GM12801 (cell line): ENCODE measurements around the gene FASN.

Experiments
- TF ChIP-seq, protein P1 (sequence below): IDR thresholded peaks from one replicate; pipeline ENCODE4 v1.5.1; 2011; ENCODE audit warnings: control low read depth; ENCODE audit not compliant: insufficient read length; ENCODE audit errors: extremely low read depth

Gene FASN

DNA sequence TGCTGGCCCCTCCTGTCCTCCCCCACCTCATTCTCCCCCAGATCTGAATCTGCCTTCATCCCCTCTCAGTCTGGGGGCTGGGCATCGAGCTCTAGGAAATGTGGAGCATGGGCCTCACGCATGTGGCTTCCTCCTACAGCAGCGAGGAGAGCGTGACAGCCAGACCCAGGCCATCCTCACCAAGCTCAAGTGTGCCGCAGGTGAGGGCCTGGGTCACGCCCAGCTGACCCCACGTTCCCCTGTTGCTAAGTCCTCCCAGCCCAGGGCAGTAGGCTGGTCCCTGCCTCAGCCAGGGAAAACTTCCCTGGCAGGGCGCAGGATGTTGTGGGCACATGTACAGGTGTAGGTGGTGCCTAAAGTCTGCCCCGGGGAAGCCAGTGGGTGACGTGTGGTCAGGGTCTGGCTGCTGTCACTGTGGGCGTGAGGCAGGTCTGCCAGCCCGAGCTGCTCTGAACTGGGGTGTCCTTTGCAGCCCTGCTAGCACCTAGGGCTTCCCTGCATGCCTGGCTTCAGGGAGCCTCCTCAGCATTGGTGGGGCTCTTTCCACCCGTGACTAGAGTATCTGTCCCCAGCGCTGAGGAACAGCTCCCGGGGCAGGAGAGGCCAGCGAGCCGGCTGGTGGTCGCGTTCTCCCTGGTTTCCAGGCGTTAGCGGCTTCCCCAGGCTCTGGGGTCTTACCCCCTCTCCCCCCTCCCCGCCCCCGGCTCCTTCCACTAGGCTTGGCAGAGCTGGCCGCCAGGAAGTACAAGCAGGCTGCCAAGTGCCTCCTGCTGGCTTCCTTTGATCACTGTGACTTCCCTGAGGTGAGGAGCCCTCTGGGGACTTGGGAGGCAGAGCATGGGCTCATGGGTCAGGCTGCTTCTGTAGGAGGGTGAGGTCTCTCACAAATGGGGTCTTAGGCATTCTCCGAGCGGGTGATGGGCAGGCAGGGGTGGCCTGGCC is 42.7 kb downstream of the FASN start:
- TF ChIP-seq, protein P1, sequence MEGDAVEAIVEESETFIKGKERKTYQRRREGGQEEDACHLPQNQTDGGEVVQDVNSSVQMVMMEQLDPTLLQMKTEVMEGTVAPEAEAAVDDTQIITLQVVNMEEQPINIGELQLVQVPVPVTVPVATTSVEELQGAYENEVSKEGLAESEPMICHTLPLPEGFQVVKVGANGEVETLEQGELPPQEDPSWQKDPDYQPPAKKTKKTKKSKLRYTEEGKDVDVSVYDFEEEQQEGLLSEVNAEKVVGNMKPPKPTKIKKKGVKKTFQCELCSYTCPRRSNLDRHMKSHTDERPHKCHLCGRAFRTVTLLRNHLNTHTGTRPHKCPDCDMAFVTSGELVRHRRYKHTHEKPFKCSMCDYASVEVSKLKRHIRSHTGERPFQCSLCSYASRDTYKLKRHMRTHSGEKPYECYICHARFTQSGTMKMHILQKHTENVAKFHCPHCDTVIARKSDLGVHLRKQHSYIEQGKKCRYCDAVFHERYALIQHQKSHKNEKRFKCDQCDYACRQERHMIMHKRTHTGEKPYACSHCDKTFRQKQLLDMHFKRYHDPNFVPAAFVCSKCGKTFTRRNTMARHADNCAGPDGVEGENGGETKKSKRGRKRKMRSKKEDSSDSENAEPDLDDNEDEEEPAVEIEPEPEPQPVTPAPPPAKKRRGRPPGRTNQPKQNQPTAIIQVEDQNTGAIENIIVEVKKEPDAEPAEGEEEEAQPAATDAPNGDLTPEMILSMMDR: no peak

DNA sequence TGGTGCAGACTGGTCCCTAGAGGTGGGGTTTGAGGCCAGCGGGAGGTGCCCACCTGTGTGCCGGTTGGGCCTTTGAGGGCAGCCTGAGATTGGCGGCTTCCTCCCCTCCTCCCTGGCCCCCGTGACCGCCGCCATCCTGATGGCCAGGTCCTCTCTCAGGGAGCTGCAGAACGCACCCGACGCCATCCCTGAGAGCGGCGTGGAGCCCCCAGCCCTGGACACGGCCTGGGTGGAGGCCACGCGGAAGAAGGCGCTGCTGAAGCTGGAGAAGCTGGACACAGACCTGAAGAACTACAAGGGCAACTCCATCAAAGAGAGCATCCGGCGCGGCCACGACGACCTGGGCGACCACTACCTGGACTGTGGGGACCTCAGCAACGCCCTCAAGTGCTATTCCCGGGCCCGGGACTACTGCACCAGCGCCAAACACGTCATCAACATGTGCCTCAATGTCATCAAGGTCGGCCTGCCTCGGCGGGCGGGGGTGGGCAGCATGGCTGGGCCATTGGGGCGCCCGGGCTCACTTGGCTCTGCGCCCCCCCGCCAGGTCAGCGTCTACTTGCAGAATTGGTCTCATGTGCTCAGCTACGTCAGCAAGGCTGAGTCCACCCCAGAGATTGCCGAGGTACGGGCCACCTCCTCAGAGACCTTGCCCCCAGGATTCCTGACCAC is 43.5 kb downstream of the FASN start:
- TF ChIP-seq, protein P1: no peak

DNA sequence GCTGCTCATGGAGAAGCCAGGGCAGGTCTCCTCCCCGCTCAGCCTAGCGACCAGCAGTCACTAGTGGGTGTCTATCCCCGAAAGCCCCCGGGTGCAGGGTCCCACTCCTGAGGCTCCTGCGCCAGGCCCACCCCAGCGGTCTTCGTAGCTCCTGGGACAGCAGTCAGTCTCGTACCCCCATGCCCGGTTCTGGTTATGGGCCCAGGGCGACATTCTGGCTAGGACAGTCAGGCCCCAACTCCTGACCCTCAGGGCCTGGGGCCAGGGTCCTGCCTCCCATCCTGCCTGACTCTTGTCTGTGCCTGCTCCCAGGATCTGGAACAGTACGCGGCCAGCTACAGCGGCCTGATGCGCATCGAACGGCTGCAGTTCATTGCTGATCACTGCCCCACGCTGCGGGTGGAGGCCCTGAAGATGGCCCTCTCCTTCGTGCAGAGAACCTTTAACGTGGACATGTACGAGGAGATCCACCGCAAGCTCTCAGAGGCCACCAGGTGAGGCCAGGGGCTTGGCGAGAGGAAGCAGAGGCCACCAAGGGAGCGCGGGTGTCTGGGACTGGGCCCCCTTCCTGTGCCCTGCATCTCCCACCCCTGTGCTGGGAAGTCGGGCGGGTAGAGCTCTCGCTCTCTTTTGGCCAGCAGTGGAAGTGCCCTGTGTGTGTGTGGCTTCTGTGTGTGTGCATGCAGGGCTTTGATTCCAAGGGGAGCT is 44.3 kb downstream of the FASN start:
- TF ChIP-seq, protein P1: no peak

DNA sequence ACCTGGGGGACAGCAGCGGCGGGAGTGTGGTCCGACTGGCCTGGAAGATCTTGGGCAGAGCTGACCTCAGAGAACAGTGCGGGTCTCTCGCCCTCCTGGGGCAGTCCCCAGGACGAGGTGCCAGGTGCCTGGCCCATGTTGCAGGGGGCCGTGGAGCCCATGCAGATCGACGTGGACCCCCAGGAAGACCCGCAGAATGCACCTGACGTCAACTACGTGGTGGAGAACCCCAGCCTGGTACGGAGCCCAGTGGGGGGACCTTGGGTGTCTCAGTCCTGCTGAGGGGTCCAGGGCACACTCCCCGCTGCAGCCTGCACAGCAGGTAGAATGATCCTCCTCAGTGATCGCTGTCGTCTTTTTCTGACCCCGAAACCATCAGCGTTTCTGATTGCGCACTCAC is 44.9 kb downstream of the FASN start:
- TF ChIP-seq, protein P1: no peak

DNA sequence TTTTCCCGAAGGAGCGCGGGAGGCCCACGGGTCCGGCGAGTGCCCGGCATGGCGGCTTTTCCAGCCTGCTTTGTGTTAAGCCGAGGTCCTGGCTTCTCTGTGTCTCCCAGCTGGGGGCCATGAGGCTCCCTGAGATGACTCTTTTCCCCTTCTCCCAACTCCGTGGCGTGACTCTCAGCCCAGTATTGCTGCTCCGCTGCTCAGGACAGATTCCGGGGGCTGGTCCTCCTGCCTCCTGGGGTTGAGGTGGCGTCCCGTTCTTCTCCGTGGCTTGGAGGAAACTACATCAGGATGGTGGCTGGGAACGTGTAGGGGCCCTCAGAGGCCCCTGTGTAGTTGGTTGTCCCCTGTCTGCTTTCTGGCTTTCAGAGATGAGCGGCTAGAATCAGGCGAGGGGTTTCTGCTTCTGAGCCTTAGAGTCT is 45.4 kb downstream of the FASN start:
- TF ChIP-seq, protein P1: no peak

DNA sequence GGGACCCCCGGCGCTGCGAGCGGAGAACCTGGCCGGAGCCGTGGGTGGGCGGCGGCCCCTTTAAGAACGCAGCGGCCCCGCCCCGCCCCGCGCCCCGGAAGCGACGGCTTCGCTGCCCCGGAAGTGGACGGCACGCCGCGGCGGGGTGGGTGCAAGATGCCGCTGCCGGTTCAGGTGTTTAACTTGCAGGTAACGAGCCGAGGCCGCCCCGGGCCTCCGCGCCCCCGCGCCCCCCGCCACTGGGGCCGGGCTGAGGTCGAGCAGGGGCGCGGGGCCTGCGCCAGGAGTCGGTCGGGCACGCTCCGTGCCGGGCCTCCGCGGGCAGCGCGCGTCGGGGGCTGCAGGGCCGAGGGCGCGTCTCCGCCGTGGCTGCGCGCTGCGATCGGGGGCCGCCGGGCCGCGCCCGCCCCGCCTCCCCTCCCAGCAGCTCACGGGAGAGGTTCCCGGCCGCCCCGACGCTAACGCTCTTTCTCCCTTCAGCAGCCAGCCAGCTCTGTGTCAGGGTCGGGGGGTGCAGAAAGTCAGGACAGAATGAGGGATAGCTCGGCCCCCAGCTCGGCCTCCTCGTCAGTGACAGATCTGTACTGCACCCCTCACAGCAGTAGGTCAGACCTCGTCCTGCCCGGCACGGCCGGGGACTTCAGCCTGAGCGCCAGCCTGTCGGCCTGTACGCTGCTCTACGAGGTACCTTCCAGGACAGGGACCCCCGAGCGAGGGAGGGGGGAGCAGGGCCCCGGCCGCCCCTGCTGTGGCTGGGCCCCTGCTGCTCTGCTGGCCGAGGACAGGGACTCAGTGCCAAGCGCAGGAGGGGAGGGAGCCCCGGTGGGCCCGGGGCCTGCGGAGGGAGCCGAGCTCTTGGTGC is 46.0 kb downstream of the FASN start, which contains the start of the genes GPS1 and RFNG:
GPS1 (plus strand) TSS at position 123 of the 862 bp plus-strand sequence; CDS start at position 157, 34 bp downstream.
RFNG (minus strand) TSS at position 36 of the 862 bp plus-strand sequence. CDS start 45 bp downstream, outside the sequence.
- TF ChIP-seq, protein P1: no peak
